ENCODE measurements around the gene VSX1. TPM values are rescaled to one million over a fixed set of nuclear protein-coding genes. Genes with fewer than 3 reads are reported as not detected.

VSX1 gene
- total and polyA plus RNA-seq, 9 donors = 0.11 to 1.4 (median 0.75) TPM; not detected in 2

GRCh38 chr20:25090492-25091429 is 8.8 kb upstream of the VSX1 start:
- WGBS, 3 donors = 52 to 62% (median 56%) methylated on average over 14 of the region's 14 CpGs
- Histone ChIP-seq H3K27ac (no peak overlapping the region), H3K9me3 (peaks cover 0 to 3% of the 10 kb centered on the region in 2 donors), H3K27me3 (no peaks in the 10 kb centered on the region), H3K4me1 (ENCODE audit: insufficient read depth) (no peaks in the 10 kb centered on the region), H3K4me3 (no peak overlapping the region), H3K36me3 (no peaks in the 10 kb centered on the region)
- TF ChIP-seq POLR2A (IDR thresholded peaks at IDR 0.05) (no peak), EP300 (IDR thresholded peaks at IDR 0.05) (no peak)
- TF ChIP-seq, protein P1, sequence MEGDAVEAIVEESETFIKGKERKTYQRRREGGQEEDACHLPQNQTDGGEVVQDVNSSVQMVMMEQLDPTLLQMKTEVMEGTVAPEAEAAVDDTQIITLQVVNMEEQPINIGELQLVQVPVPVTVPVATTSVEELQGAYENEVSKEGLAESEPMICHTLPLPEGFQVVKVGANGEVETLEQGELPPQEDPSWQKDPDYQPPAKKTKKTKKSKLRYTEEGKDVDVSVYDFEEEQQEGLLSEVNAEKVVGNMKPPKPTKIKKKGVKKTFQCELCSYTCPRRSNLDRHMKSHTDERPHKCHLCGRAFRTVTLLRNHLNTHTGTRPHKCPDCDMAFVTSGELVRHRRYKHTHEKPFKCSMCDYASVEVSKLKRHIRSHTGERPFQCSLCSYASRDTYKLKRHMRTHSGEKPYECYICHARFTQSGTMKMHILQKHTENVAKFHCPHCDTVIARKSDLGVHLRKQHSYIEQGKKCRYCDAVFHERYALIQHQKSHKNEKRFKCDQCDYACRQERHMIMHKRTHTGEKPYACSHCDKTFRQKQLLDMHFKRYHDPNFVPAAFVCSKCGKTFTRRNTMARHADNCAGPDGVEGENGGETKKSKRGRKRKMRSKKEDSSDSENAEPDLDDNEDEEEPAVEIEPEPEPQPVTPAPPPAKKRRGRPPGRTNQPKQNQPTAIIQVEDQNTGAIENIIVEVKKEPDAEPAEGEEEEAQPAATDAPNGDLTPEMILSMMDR (IDR thresholded peaks at IDR 0.05) = no peak
- no peak for DNase-seq
- intact Hi-C loops (cut with DNase I) = no loop called here

- Histone ChIP-seq H3K27me3 (no peaks in the 10 kb centered on the region), H3K4me3 (no peak overlapping the region), H3K4me1 (ENCODE audit: insufficient read depth) (no peaks in the 10 kb centered on the region), H3K9me3 (peaks cover 0 to 3% of the 10 kb centered on the region in 2 donors), H3K27ac (no peak overlapping the region), H3K36me3 (no peaks in the 10 kb centered on the region)
- TF ChIP-seq POLR2A (IDR thresholded peaks at IDR 0.05) (no peak), EP300 (IDR thresholded peaks at IDR 0.05) (no peak)
- TF ChIP-seq, protein P1 (IDR thresholded peaks at IDR 0.05) = no peak
- intact Hi-C loops (cut with DNase I) = loop anchor here in 2 of 4 donors (10.0 kb wide), 1 partner anchor 85 kb away; no protein-coding TSS in a partner anchor
- no peak for DNase-seq
- 82 to 85% (median 82%) methylated on average over 12 of the region's 12 CpGs for WGBS, 3 donors
These were observed 7.7 kb upstream of the VSX1 start for GRCh38 chr20:25089662-25090061.

DNA sequence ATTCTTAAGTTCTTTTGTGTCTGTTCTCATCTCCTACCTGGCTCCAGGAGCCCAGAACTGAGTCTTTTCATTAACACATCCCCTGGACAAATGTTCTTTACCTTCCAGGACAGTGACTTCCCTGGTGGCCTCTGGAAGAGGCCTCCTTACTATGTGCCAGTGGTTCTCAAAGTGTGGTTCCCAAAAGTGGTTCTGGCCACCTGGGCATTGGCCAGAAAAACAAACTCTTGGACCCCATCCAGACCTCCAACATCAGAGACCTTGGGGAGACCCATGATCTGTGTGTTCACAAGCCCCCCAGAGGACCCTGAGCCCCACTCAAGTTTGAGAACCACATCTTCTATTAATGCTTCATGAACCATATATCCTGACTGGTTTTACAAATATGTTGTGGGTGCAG is 7.2 kb upstream of the VSX1 start:
- intact Hi-C loops (cut with DNase I) = loop anchor here in 2 of 4 donors (10.0 kb wide), 1 partner anchor 86 kb away; no protein-coding TSS in a partner anchor

DNA sequence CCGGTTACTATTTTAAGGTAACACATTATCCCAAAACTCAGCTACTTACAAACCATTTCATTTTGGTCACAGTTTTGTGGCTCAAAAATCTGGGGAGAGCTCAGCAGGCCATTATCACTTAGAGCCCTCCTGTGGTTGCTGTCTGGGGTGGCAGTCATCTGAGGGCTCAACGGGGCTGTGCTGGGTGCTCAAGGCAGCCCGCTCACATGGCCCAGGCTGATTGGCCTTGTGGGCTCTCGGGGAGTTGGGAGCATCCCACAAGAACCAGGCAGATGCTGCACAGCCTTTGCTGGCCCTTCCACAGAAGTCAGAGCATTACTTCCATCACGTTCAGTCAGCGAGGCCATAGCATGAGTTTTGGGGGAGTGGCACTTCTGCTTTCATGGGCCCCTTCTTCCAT is 6.3 kb upstream of the VSX1 start:
- H3K4me3 ChIP-seq = no peak overlapping the region
- TF ChIP-seq EP300 (IDR thresholded peaks at IDR 0.05) (no peak), POLR2A (IDR thresholded peaks at IDR 0.05) (no peak)
- TF ChIP-seq, protein P1 (IDR thresholded peaks at IDR 0.05) = no peak
- WGBS, 3 donors = 65 to 74% (median 69%) methylated on average over 6 of the region's 6 CpGs
- H3K9me3 ChIP-seq = peaks cover 0 to 3% of the 10 kb centered on the region in 2 donors
- H3K27ac ChIP-seq = no peak overlapping the region
- no peaks in the 10 kb centered on the region for H3K4me1 ChIP-seq (ENCODE audit: insufficient read depth)
- no peaks in the 10 kb centered on the region for H3K27me3 ChIP-seq
- no peaks in the 10 kb centered on the region for H3K36me3 ChIP-seq
- DNase-seq = no peak
- intact Hi-C loops (cut with DNase I) = loop anchor here in 2 of 4 donors (10.0 kb wide), 1 partner anchor 87 kb away; no protein-coding TSS in a partner anchor

More for the DNA sequence above, 7.2 kb upstream of the VSX1 start:
- Histone ChIP-seq H3K4me3 (no peak overlapping the region), H3K9me3 (peaks cover 0 to 3% of the 10 kb centered on the region in 2 donors), H3K4me1 (ENCODE audit: insufficient read depth) (no peaks in the 10 kb centered on the region), H3K27me3 (no peaks in the 10 kb centered on the region), H3K36me3 (no peaks in the 10 kb centered on the region), H3K27ac (no peak overlapping the region)
- TF ChIP-seq POLR2A (IDR thresholded peaks at IDR 0.05) = no peak
- TF ChIP-seq, protein P1 (IDR thresholded peaks at IDR 0.05) = no peak
- TF ChIP-seq EP300 (IDR thresholded peaks at IDR 0.05) = no peak
- no peak for DNase-seq

All from ovary (tissue), 9 donors.